Tibial artery (tissue), 4 donors: ENCODE data around the gene LNX2.

ENCODE experiments used
- DNase-seq, 2 donors: peaks; one replicate each; pipeline ENCODE4 v3.0.0-alpha.2; 2019
- H3K27ac ChIP-seq, 2 donors: fragments of 200-600 bp; sonication (generic) in 1 of 2; 1 replicate in 1 of 2; 2 replicates in 1 of 2; pipeline ENCODE4 v1.5.1; 2018 to 2019; ENCODE audit warnings: mild to moderate bottlenecking in 1 of 2
- H3K27me3 ChIP-seq, 2 donors: fragments of 200-600 bp; sonication (generic) in 1 of 2; one replicate each; pipeline versions ENCODE4 v1.5.1 to v1.6.0; 2016 to 2019
- H3K36me3 ChIP-seq, 3 donors: fragments of 200-600 bp; sonication (generic) in 2 of 3; one replicate each; pipeline ENCODE4 v1.5.1; 2016 to 2019; ENCODE audit warnings: mild to moderate bottlenecking in 2 of 3
- H3K4me1 ChIP-seq, 4 donors: fragments of 200-600 bp; sonication (generic) in 2 of 4; 1 replicate in 3 of 4; 2 replicates in 1 of 4; pipeline ENCODE4 v1.5.1; 2016 to 2019
- H3K4me3 ChIP-seq, 2 donors: fragments of 200-600 bp; sonication (generic) in 1 of 2; 1 replicate in 1 of 2; 2 replicates in 1 of 2; pipeline ENCODE4 v1.5.1; 2018 to 2019; ENCODE audit warnings: mild to moderate bottlenecking in 2 of 2
- H3K9me3 ChIP-seq, 3 donors: fragments of 200-600 bp; sonication (generic) in 1 of 3; one replicate each; pipeline ENCODE4 v1.5.1; 2016 to 2019
- CTCF ChIP-seq, 2 experiments: fragments of 200-600 bp in 1 of 2; fragments of 450-650 bp in 1 of 2; IDR thresholded peaks; one replicate each; pipeline ENCODE4 v1.5.1; 2017 to 2019; ENCODE audit warnings: antibody characterized with exemption in 2 of 2, mild to moderate bottlenecking in 1 of 2, moderate library complexity in 1 of 2
- intact Hi-C: fragments of 100-400 bp; cut with DNase I; formaldehyde crosslinking; loops from one replicate; pipeline ENCODE4 v1.15.0; 2023; ENCODE audit warnings: low total_unique reads

LNX2 gene

DNA sequence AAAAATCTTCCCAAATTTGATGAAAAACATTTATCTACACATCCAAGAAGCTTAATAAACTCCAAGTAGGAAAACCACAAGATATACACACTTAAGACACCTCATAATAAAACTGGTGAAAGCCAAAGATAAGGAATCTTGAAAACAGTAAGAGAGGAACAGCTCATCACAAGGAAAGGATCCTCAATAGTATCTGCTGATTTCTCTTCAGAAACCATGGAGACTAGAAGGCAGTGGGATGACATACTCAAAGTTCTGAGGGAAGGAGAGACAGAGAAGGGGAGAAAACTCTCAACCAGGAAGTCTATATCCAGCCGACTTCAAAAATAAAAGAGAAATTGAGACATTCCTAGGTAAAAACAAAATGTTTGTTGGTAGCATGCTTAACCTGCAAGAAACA, 45.7 kb downstream of the LNX2 start:
- Histone ChIP-seq H3K27ac (no peak overlapping the region), H3K4me1 (no peaks in the 10 kb centered on the region), H3K4me3 (no peak overlapping the region), H3K36me3 (no peaks in the 10 kb centered on the region), H3K27me3 (no peaks in the 10 kb centered on the region), H3K9me3 (no peaks in the 10 kb centered on the region)
- intact Hi-C loops, result no loop called here
- no peak for DNase-seq
- no peak for TF ChIP-seq CTCF (IDR thresholded peaks at IDR 0.05)

DNA sequence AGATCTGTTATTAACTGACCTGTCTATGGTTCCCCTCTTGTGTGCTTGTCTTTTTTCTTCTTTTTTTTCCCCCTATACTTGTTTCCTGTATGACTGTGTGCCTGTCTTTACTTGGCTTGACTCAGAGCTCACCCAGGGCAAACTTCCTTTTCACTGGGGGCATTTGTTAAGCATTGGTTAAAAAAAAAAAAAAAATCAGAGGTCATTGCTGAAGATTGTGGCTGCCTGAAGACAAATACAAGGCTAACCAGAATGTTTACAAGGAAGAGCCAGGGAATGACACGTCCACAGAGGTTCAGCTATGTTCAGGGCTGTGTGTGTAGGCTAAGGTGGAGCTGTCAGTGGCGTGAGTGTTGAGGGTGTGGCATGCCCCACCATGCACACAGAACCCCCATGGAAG, 47.1 kb downstream of the LNX2 start:
- Histone ChIP-seq H3K4me1 (no peaks in the 10 kb centered on the region), H3K36me3 (peaks cover 0 to 13% (median 9%) of the 10 kb centered on the region in 3 donors), H3K4me3 (no peak overlapping the region), H3K27me3 (no peaks in the 10 kb centered on the region), H3K9me3 (no peaks in the 10 kb centered on the region), H3K27ac (no peak overlapping the region)
- no peak for DNase-seq
- no peak for TF ChIP-seq CTCF (IDR thresholded peaks at IDR 0.05)
- intact Hi-C loops, result no loop called here

DNA sequence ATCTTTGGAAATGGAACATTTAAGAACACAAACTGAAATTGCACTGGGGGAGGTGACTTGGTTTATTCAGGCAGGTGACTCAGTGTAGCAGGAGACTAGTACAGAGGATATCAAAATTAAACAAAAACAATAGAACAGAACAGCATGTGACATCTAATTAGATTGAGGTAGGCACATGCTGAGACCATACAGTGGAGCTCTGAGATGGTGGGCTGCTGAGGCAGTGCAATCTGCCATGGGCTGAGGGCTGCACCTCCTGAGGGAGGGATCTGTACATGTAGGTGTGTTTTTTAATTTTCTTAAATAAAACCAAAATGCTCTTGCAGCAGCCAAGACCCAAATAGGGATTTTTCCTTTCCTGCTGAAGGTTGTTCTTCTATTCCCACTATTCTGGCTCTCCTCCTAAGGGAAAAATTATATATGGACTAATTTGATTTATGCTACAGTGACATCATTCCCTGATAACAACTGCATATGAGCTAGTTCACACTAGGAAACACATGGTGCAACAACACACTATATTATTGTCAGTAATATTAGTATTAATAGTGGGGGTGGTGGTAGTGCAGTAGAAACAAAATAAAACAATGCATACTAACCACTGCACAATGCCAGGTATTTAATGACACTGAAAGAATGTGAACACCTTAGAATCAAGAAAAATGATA, 48.0 kb downstream of the LNX2 start:
- no peak for TF ChIP-seq CTCF (IDR thresholded peaks at IDR 0.05)
- H3K27me3 ChIP-seq, result no peaks in the 10 kb centered on the region
- intact Hi-C loops, result no loop called here

GRCh38 chr13:27570906-27571305, 49.4 kb downstream of the LNX2 start:
- Histone ChIP-seq H3K27ac (no peak overlapping the region), H3K27me3 (no peaks in the 10 kb centered on the region), H3K4me1 (no peaks in the 10 kb centered on the region), H3K36me3 (peaks cover 13 to 36% (median 25%) of the 10 kb centered on the region in 3 donors), H3K4me3 (no peak overlapping the region), H3K9me3 (no peaks in the 10 kb centered on the region)
- intact Hi-C loops, result no loop called here
- no peak for TF ChIP-seq CTCF (IDR thresholded peaks at IDR 0.05)
- DNase-seq, result no peak

More for the DNA sequence above, 48.0 kb downstream of the LNX2 start:
- Histone ChIP-seq H3K4me3 (no peak overlapping the region), H3K4me1 (no peaks in the 10 kb centered on the region), H3K27ac (no peak overlapping the region), H3K9me3 (no peaks in the 10 kb centered on the region), H3K36me3 (peaks cover 0 to 22% (median 12%) of the 10 kb centered on the region in 3 donors)
- DNase-seq, result no peak

DNA sequence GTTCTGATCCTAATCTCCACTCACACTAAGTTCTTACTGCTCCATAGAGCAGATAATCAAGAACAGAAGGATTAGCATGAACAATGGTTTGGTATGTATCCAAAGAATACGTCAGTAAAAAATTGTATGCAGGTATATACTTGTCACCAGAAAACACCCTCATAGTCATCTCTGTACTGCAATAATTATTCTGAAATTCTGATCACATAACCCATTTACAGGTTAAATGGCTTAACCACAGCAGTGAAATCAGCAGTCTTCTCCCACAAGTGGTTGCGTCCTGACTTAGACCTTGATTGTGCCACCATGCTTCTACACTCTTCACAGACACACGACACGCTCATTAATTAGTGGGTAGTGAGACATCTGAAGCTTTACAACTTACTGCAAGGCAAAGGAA, 50.9 kb downstream of the LNX2 start:
- no peak for DNase-seq
- intact Hi-C loops, result no loop called here
- no peak for TF ChIP-seq CTCF (IDR thresholded peaks at IDR 0.05)
- no peaks in the 10 kb centered on the region for H3K9me3 ChIP-seq
- peaks cover 15 to 50% (median 26%) of the 10 kb centered on the region in 3 donors for H3K36me3 ChIP-seq
- no peaks in the 10 kb centered on the region for H3K4me1 ChIP-seq
- no peaks in the 10 kb centered on the region for H3K27me3 ChIP-seq
- H3K4me3 ChIP-seq, result no peak overlapping the region
- no peak overlapping the region for H3K27ac ChIP-seq

- Histone ChIP-seq H3K36me3 (peaks cover 27 to 60% (median 31%) of the 10 kb centered on the region in 3 donors), H3K27ac (no peak overlapping the region), H3K4me1 (no peaks in the 10 kb centered on the region), H3K4me3 (no peak overlapping the region), H3K9me3 (no peaks in the 10 kb centered on the region), H3K27me3 (no peaks in the 10 kb centered on the region)
- intact Hi-C loops, result no loop called here
- no peak for TF ChIP-seq CTCF (IDR thresholded peaks at IDR 0.05)
- no peak for DNase-seq
These were observed 54.5 kb downstream of the LNX2 start for GRCh38 chr13:27565818-27566217.
